OCI-LY1 (cell line): ENCODE results near the gene SPATA16.

ENCODE experiments used
- H2AFZ ChIP-seq: fragments of 200-600 bp; sonication (generic), shearing (Covaris generic); 2 replicates; pipeline ENCODE4 v1.6.0; 2014; ENCODE audit warnings: antibody characterized with exemption, mild to moderate bottlenecking, low read length
- H3F3A ChIP-seq: fragments of 200-600 bp; sonication (generic), shearing (Covaris generic); 2 replicates; pipeline ENCODE4 v1.6.0; 2014; ENCODE audit warnings: mild to moderate bottlenecking, antibody characterized with exemption, low read length, moderate library complexity; ENCODE audit not compliant: insufficient read depth
- H3K27ac ChIP-seq: fragments of 200-600 bp; sonication (generic); 2 replicates; pipeline ENCODE4 v1.5.1; 2014; ENCODE audit warnings: low read length, mixed run types, mild to moderate bottlenecking, low read depth; ENCODE audit not compliant: poor library complexity, severe bottlenecking
- H3K27me3 ChIP-seq: fragments of 200-600 bp; sonication (generic); 2 replicates; pipeline ENCODE4 v1.6.0; 2014; ENCODE audit warnings: antibody characterized with exemption, mild to moderate bottlenecking, low read length, moderate library complexity; ENCODE audit not compliant: insufficient read depth
- H3K36me3 ChIP-seq: fragments of 200-600 bp; sonication (generic); 2 replicates; pipeline ENCODE4 v1.6.1; 2014; ENCODE audit warnings: mild to moderate bottlenecking, antibody characterized with exemption, low read length, moderate library complexity, mixed read lengths; ENCODE audit not compliant: insufficient read depth
- H3K4me1 ChIP-seq: fragments of 200-600 bp; sonication (generic); 2 replicates; pipeline ENCODE4 v1.5.1; 2014; ENCODE audit warnings: mild to moderate bottlenecking, low read length, moderate library complexity; ENCODE audit not compliant: insufficient read depth, severe bottlenecking
- H3K4me2 ChIP-seq: fragments of 200-600 bp; sonication (generic), shearing (Covaris generic); 2 replicates; pipeline ENCODE4 v1.6.1; 2014; ENCODE audit warnings: low read length
- H3K4me3 ChIP-seq: fragments of 200-600 bp; sonication (generic); 2 replicates; pipeline ENCODE4 v1.5.1; 2014; ENCODE audit warnings: low read length, low read depth, mild to moderate bottlenecking, mixed read lengths; ENCODE audit not compliant: poor library complexity, severe bottlenecking
- H3K79me2 ChIP-seq: fragments of 200-600 bp; shearing (Covaris generic); 2 replicates; pipeline ENCODE4 v1.6.1; 2016; ENCODE audit warnings: mixed run types, low read length, mixed read lengths; ENCODE audit not compliant: insufficient read depth
- H3K9ac ChIP-seq: fragments of 200-600 bp; sonication (generic), shearing (Covaris generic); 2 replicates; pipeline ENCODE4 v1.6.1; 2014; ENCODE audit warnings: mild to moderate bottlenecking, low read length, mixed read lengths
- H3K9me2 ChIP-seq: fragments of 200-600 bp; sonication (generic), shearing (Covaris generic); 2 replicates; pipeline ENCODE4 v1.6.1; 2014; ENCODE audit warnings: low read depth, mild to moderate bottlenecking, low read length, mixed read lengths
- H3K9me3 ChIP-seq: fragments of 200-600 bp; shearing (Covaris generic); 2 replicates; pipeline ENCODE4 v1.6.1; 2014; ENCODE audit warnings: low read length, mixed read lengths
- H4K20me1 ChIP-seq: fragments of 200-600 bp; sonication (generic), shearing (Covaris generic); 2 replicates; pipeline ENCODE4 v1.6.0; 2016; ENCODE audit warnings: mild to moderate bottlenecking, low read length; ENCODE audit not compliant: insufficient read depth
- CTCF ChIP-seq: fragments of 200-600 bp; sonication (generic), shearing (Covaris generic); IDR thresholded peaks from 2 replicates; pipeline ENCODE4 v1.5.1; 2017; ENCODE audit warnings: mild to moderate bottlenecking, antibody characterized with exemption, low read length, moderate library complexity, mixed read lengths
- EZH2 ChIP-seq: fragments of 200-600 bp; sonication (generic), shearing (Covaris generic); IDR thresholded peaks from 2 replicates; pipeline ENCODE4 v1.8.0; 2017; ENCODE audit warnings: borderline replicate concordance, mixed run types, mild to moderate bottlenecking, antibody characterized with exemption, low read length, moderate library complexity, mixed read lengths

Gene SPATA16

GRCh38 chr3:172993412-172993811, 147.6 kb downstream of the SPATA16 start:
- Histone ChIP-seq H3K4me1 (no peaks in the 10 kb centered on the region), H2AFZ (no peak overlapping the region), H3K9ac (no peak overlapping the region), H3K9me3 (no peaks in the 10 kb centered on the region), H3K4me3 (no peak overlapping the region), H3K4me2 (no peak overlapping the region), H3K27me3 (no peaks in the 10 kb centered on the region), H3K9me2 (no peaks in the 10 kb centered on the region), H3K27ac (no peak overlapping the region), H3K36me3 (no peaks in the 10 kb centered on the region), H3F3A (no peaks in the 10 kb centered on the region), H3K79me2 (no peaks in the 10 kb centered on the region), H4K20me1 (no peaks in the 10 kb centered on the region)
- TF ChIP-seq CTCF (no peak), EZH2 (no peak)

GRCh38 chr3:172991424-172991996, 149.5 kb downstream of the SPATA16 start:
- Histone ChIP-seq H4K20me1 (no peaks in the 10 kb centered on the region), H3F3A (no peaks in the 10 kb centered on the region), H3K36me3 (no peaks in the 10 kb centered on the region), H3K27ac (no peak overlapping the region), H3K9me2 (no peaks in the 10 kb centered on the region), H3K4me3 (no peak overlapping the region), H3K27me3 (no peaks in the 10 kb centered on the region), H2AFZ (no peak overlapping the region), H3K4me1 (no peaks in the 10 kb centered on the region), H3K9ac (no peak overlapping the region), H3K4me2 (no peak overlapping the region), H3K79me2 (no peaks in the 10 kb centered on the region), H3K9me3 (no peaks in the 10 kb centered on the region)
- TF ChIP-seq EZH2 = no peak
- TF ChIP-seq CTCF = no peak

GRCh38 chr3:172989373-172989772, 151.7 kb downstream of the SPATA16 start:
- Histone ChIP-seq H3K4me2 (no peak overlapping the region), H4K20me1 (no peaks in the 10 kb centered on the region), H3K4me1 (no peaks in the 10 kb centered on the region), H3F3A (no peaks in the 10 kb centered on the region), H3K9me3 (no peaks in the 10 kb centered on the region), H3K9me2 (no peaks in the 10 kb centered on the region), H3K4me3 (no peak overlapping the region), H2AFZ (no peak overlapping the region), H3K27ac (no peak overlapping the region), H3K36me3 (no peaks in the 10 kb centered on the region), H3K79me2 (no peaks in the 10 kb centered on the region), H3K27me3 (no peaks in the 10 kb centered on the region), H3K9ac (no peak overlapping the region)
- TF ChIP-seq EZH2 = no peak
- TF ChIP-seq CTCF = no peak
